DND-41 (cell line): ENCODE measurements around the gene PDLIM5.

Source experiments
- ATAC-seq: fragments of 200-7000 bp; cut with Tn5 transposase; 3 replicates; pipeline ENCODE4 v1.9.1; 2021; ENCODE audit warnings: low read depth; ENCODE audit not compliant: insufficient read depth
- DNase-seq: peaks from one replicate; pipeline ENCODE4 v3.0.0-alpha.2; 2020
- H2AFZ ChIP-seq: 2 replicates; pipeline ENCODE4 v1.6.0; 2012; ENCODE audit warnings: low read depth, low read length
- H3K27ac ChIP-seq: 2 replicates; pipeline ENCODE4 v1.5.1; 2012; ENCODE audit warnings: low read length, inconsistent platforms
- H3K27me3 ChIP-seq: fragments of 200-600 bp; sonication (generic); 2 replicates; pipeline ENCODE4 v1.6.0; 2012; ENCODE audit warnings: low read length, mild to moderate bottlenecking, inconsistent platforms; ENCODE audit not compliant: insufficient read depth, poor library complexity
- H3K36me3 ChIP-seq: 2 replicates; pipeline ENCODE4 v1.5.1; 2012; ENCODE audit warnings: low read length, inconsistent platforms; ENCODE audit not compliant: insufficient read depth
- H3K4me1 ChIP-seq: 2 replicates; pipeline ENCODE4 v1.5.1; 2012; ENCODE audit warnings: mild to moderate bottlenecking, low read length; ENCODE audit not compliant: insufficient read depth
- H3K4me2 ChIP-seq: 2 replicates; pipeline ENCODE4 v1.6.0; 2012; ENCODE audit warnings: mild to moderate bottlenecking, moderate library complexity, low read length, inconsistent platforms; ENCODE audit not compliant: insufficient read depth
- H3K4me3 ChIP-seq, 2 experiments: fragments of 200-600 bp in 1 of 2; shearing (Covaris generic) in 1 of 2; 2 replicates each; pipeline ENCODE4 v1.5.1; 2012 to 2016; ENCODE audit warnings: inconsistent platforms in 2 of 2, low read length in 2 of 2, mild to moderate bottlenecking in 2 of 2, low read depth in 1 of 2, moderate library complexity in 1 of 2
- H3K79me2 ChIP-seq: 2 replicates; pipeline ENCODE4 v1.6.0; 2012; ENCODE audit warnings: low read length, inconsistent platforms; ENCODE audit not compliant: insufficient read depth
- H3K9ac ChIP-seq: 2 replicates; pipeline ENCODE4 v1.6.0; 2012; ENCODE audit warnings: low read depth, mild to moderate bottlenecking, inconsistent platforms, low read length, moderate library complexity
- H3K9me3 ChIP-seq: 2 replicates; pipeline ENCODE4 v1.5.1; 2012; ENCODE audit warnings: low read length, moderate library complexity, mild to moderate bottlenecking, inconsistent platforms; ENCODE audit not compliant: insufficient read depth, severe bottlenecking
- H4K20me1 ChIP-seq: 2 replicates; pipeline ENCODE4 v1.6.0; 2012; ENCODE audit warnings: low read length; ENCODE audit not compliant: insufficient read depth
- CTCF ChIP-seq: IDR thresholded peaks from 2 replicates; pipeline ENCODE4 v1.5.1; 2012; ENCODE audit warnings: borderline replicate concordance, low read length, moderate library complexity, mild to moderate bottlenecking; ENCODE audit not compliant: poor library complexity, severe bottlenecking; ENCODE audit errors: extremely low read depth
- EZH2 ChIP-seq: IDR thresholded peaks from 3 replicates; pipeline ENCODE4 v1.6.1; 2012; ENCODE audit warnings: borderline replicate concordance, low read depth, mild to moderate bottlenecking, moderate library complexity, low read length, inconsistent platforms; ENCODE audit not compliant: severe bottlenecking

PDLIM5 gene

GRCh38 chr4:94528792-94529451 lies 77.2 kb downstream of the PDLIM5 start:
- Histone ChIP-seq H3K4me1 (no peaks in the 10 kb centered on the region), H3K4me2 (no peak overlapping the region), H3K27ac (no peak overlapping the region), H3K9ac (no peak overlapping the region), H3K79me2 (no peaks in the 10 kb centered on the region), H3K9me3 (no peaks in the 10 kb centered on the region), H2AFZ (no peak overlapping the region), H3K27me3 (no peaks in the 10 kb centered on the region), H3K36me3 (no peaks in the 10 kb centered on the region), H3K4me3 (no peak overlapping the region), H4K20me1 (no peaks in the 10 kb centered on the region)
- ATAC-seq = no peak
- DNase-seq = no peak
- no peak for TF ChIP-seq CTCF
- TF ChIP-seq EZH2 = no peak

GRCh38 chr4:94530073-94530472 lies 78.3 kb downstream of the PDLIM5 start:
- Histone ChIP-seq H3K27me3 (no peaks in the 10 kb centered on the region), H3K9ac (no peak overlapping the region), H3K4me2 (no peak overlapping the region), H3K27ac (no peak overlapping the region), H3K4me3 (no peak overlapping the region), H3K4me1 (no peaks in the 10 kb centered on the region), H3K9me3 (no peaks in the 10 kb centered on the region), H3K36me3 (no peaks in the 10 kb centered on the region), H3K79me2 (no peaks in the 10 kb centered on the region), H4K20me1 (no peaks in the 10 kb centered on the region), H2AFZ (no peak overlapping the region)
- no peak for TF ChIP-seq CTCF
- TF ChIP-seq EZH2 = no peak
- ATAC-seq = no peak
- no peak for DNase-seq

- no peaks in the 10 kb centered on the region for H3K27me3 ChIP-seq
- no peaks in the 10 kb centered on the region for H3K4me1 ChIP-seq
- H3K27ac ChIP-seq = no peak overlapping the region
- no peaks in the 10 kb centered on the region for H4K20me1 ChIP-seq
- no peaks in the 10 kb centered on the region for H3K9me3 ChIP-seq
- H3K36me3 ChIP-seq = no peaks in the 10 kb centered on the region
- DNase-seq (no peak), ATAC-seq (no peak)
- H2AFZ ChIP-seq = no peak overlapping the region
- H3K79me2 ChIP-seq = no peaks in the 10 kb centered on the region
- H3K9ac ChIP-seq = no peak overlapping the region
- H3K4me3 ChIP-seq = no peak overlapping the region
- TF ChIP-seq EZH2 = no peak
- TF ChIP-seq CTCF = no peak
- no peak overlapping the region for H3K4me2 ChIP-seq
These were observed 80.4 kb downstream of the PDLIM5 start for GRCh38 chr4:94531991-94532789.
